G401.6 (cell line): ENCODE results near the gene P3H1.
"Not testable (repeated sequence)": the region's sequence is repeated elsewhere in the genome, so short reads cannot be mapped to it uniquely, and the experiment has no call there.

ENCODE experiments used
- FAIRE-seq: peaks from 2 replicates; lab custom pipeline; 2012; peaks lifted over from hg19 to GRCh38; lab: Jason Lieb, UNC

P3H1 gene

GRCh38 chr1:42730988-42731387 lies 35.8 kb downstream of the P3H1 start:
- no peak for FAIRE-seq

- no peak for FAIRE-seq
Measured at GRCh38 chr1:42730002-42730401, 36.8 kb downstream of the P3H1 start.

GRCh38 chr1:42725820-42726219 lies 41.0 kb downstream of the P3H1 start:
- peak; percentile 95 for FAIRE-seq

- FAIRE-seq, result no peak
Measured at GRCh38 chr1:42723511-42723910, 43.3 kb downstream of the P3H1 start.

GRCh38 chr1:42722403-42722802 lies 44.4 kb downstream of the P3H1 start:
- peak; percentile 45 for FAIRE-seq

- no peak for FAIRE-seq
Measured at GRCh38 chr1:42721926-42722325, 44.9 kb downstream of the P3H1 start.

- no peak for FAIRE-seq
Measured at GRCh38 chr1:42720868-42721267, 46.0 kb downstream of the P3H1 start.

- not testable (repeated sequence) for FAIRE-seq
Measured at GRCh38 chr1:42714441-42714840, 52.4 kb downstream of the P3H1 start.

GRCh38 chr1:42713293-42713692 lies 53.5 kb downstream of the P3H1 start:
- peak; percentile 71 for FAIRE-seq

- FAIRE-seq, result not testable (repeated sequence)
Measured at GRCh38 chr1:42712808-42713207, 54.0 kb downstream of the P3H1 start.

GRCh38 chr1:42703888-42704464 lies 62.9 kb downstream of the P3H1 start:
- no peak for FAIRE-seq

GRCh38 chr1:42700006-42700405 lies 66.8 kb downstream of the P3H1 start:
- FAIRE-seq, result no peak

GRCh38 chr1:42698081-42698813 lies 68.6 kb downstream of the P3H1 start:
- FAIRE-seq, result no peak
